ENCODE data around the gene GPLD1.
"Not testable (repeated sequence)": the region's sequence is repeated elsewhere in the genome, so short reads cannot be mapped to it uniquely, and the experiment has no call there.

Gene GPLD1

GRCh38 chr6:24387818-24388217 is 101.6 kb downstream of the GPLD1 start:
- Histone ChIP-seq H3K9me3 (replicated peaks; ENCODE audit: insufficient read depth, low read length) (no peaks in the 10 kb centered on the region), H3K79me2 (ENCODE audit: low read length) (no peaks in the 10 kb centered on the region), H2AFZ (ENCODE audit: low read length) (no peak overlapping the region), H3K9me2 (replicated peaks; ENCODE audit: insufficient read depth, low read length) (no peaks in the 10 kb centered on the region), H4K20me1 (ENCODE audit: insufficient read depth, low read length) (no peaks in the 10 kb centered on the region), H3K9ac (ENCODE audit: low read length) (no peak overlapping the region), H3K4me2 (ENCODE audit: low read depth, low read length) (no peak overlapping the region), H3K27me3 (replicated peaks; ENCODE audit: insufficient read depth, low read length) (no peaks in the 10 kb centered on the region), H3K4me1 (ENCODE audit: low read length) (no peaks in the 10 kb centered on the region), H3K36me3 (replicated peaks; ENCODE audit: insufficient read depth, low read length) (no peaks in the 10 kb centered on the region), H3K4me3 (ENCODE audit: low read length) (no peak overlapping the region), H3F3A (ENCODE audit: insufficient read depth, low read length) (no peaks in the 10 kb centered on the region), H3K27ac (ENCODE audit: low read length) (no peak overlapping the region)
- TF ChIP-seq EZH2phosphoT487 (IDR thresholded peaks at IDR 0.05; ENCODE audit: low read length), result no peak
- no peak for TF ChIP-seq EZH2 (optimal IDR thresholded peaks at IDR 0.05; ENCODE audit: low read depth, low read length)
- no peak for TF ChIP-seq CTCF (IDR thresholded peaks at IDR 0.05; ENCODE audit: low read length)
- no peak for DNase-seq

GRCh38 chr6:24385536-24386269 is 103.7 kb downstream of the GPLD1 start:
- H3F3A ChIP-seq (ENCODE audit: insufficient read depth, low read length), result no peaks in the 10 kb centered on the region
- no peaks in the 10 kb centered on the region for H3K27me3 ChIP-seq (replicated peaks; ENCODE audit: insufficient read depth, low read length)
- no peaks in the 10 kb centered on the region for H3K79me2 ChIP-seq (ENCODE audit: low read length)
- no peaks in the 10 kb centered on the region for H4K20me1 ChIP-seq (ENCODE audit: insufficient read depth, low read length)
- TF ChIP-seq EZH2 (optimal IDR thresholded peaks at IDR 0.05; ENCODE audit: low read depth, low read length), result no peak
- TF ChIP-seq EZH2phosphoT487 (IDR thresholded peaks at IDR 0.05; ENCODE audit: low read length), result no peak
- no peak for TF ChIP-seq CTCF (IDR thresholded peaks at IDR 0.05; ENCODE audit: low read length)
- H3K4me2 ChIP-seq (ENCODE audit: low read depth, low read length), result no peak overlapping the region
- no peak overlapping the region for H3K27ac ChIP-seq (ENCODE audit: low read length)
- H3K36me3 ChIP-seq (replicated peaks; ENCODE audit: insufficient read depth, low read length), result no peaks in the 10 kb centered on the region
- H3K4me3 ChIP-seq (ENCODE audit: low read length), result no peak overlapping the region
- no peak overlapping the region for H2AFZ ChIP-seq (ENCODE audit: low read length)
- DNase-seq, result no peak
- H3K9me2 ChIP-seq (replicated peaks; ENCODE audit: insufficient read depth, low read length), result no peaks in the 10 kb centered on the region
- H3K9me3 ChIP-seq (replicated peaks; ENCODE audit: insufficient read depth, low read length), result no peaks in the 10 kb centered on the region
- no peak overlapping the region for H3K9ac ChIP-seq (ENCODE audit: low read length)
- H3K4me1 ChIP-seq (ENCODE audit: low read length), result no peaks in the 10 kb centered on the region

- H3K79me2 ChIP-seq (ENCODE audit: low read length); H3K4me1 ChIP-seq (ENCODE audit: low read length); H3K4me2 ChIP-seq (ENCODE audit: low read depth, low read length); H3K9ac ChIP-seq (ENCODE audit: low read length); H3K9me3 ChIP-seq (replicated peaks; ENCODE audit: insufficient read depth, low read length); H3K9me2 ChIP-seq (replicated peaks; ENCODE audit: insufficient read depth, low read length); H3F3A ChIP-seq (ENCODE audit: insufficient read depth, low read length); DNase-seq; H3K4me3 ChIP-seq (ENCODE audit: low read length); H3K36me3 ChIP-seq (replicated peaks; ENCODE audit: insufficient read depth, low read length); H2AFZ ChIP-seq (ENCODE audit: low read length); H4K20me1 ChIP-seq (ENCODE audit: insufficient read depth, low read length); H3K27ac ChIP-seq (ENCODE audit: low read length); H3K27me3 ChIP-seq (replicated peaks; ENCODE audit: insufficient read depth, low read length): not testable (repeated sequence)
These were observed 104.8 kb downstream of the GPLD1 start for GRCh38 chr6:24384369-24385130.

GRCh38 chr6:24382891-24383494 is 106.4 kb downstream of the GPLD1 start:
- not testable (repeated sequence) for H3K9me2 ChIP-seq (replicated peaks; ENCODE audit: insufficient read depth, low read length); H3K27ac ChIP-seq (ENCODE audit: low read length); H3K4me2 ChIP-seq (ENCODE audit: low read depth, low read length); DNase-seq; H3K27me3 ChIP-seq (replicated peaks; ENCODE audit: insufficient read depth, low read length); H3K9ac ChIP-seq (ENCODE audit: low read length); H3K9me3 ChIP-seq (replicated peaks; ENCODE audit: insufficient read depth, low read length); H4K20me1 ChIP-seq (ENCODE audit: insufficient read depth, low read length); H3K36me3 ChIP-seq (replicated peaks; ENCODE audit: insufficient read depth, low read length); H2AFZ ChIP-seq (ENCODE audit: low read length); H3K79me2 ChIP-seq (ENCODE audit: low read length); H3K4me1 ChIP-seq (ENCODE audit: low read length); H3F3A ChIP-seq (ENCODE audit: insufficient read depth, low read length); H3K4me3 ChIP-seq (ENCODE audit: low read length)

All from MM.1S (cell line).